Brain microvascular endothelial cell (primary cell): ENCODE data around the gene ACKR4.
A peak's percentile ranks its signal among the peaks of the same experiment; 100 is the strongest.

ENCODE experiments used
- DNase-seq: peaks from one replicate; pipeline ENCODE4 v3.0.0-alpha.2; 2020
- H3K27ac ChIP-seq: fragments of 250-450 bp; sonication (Bioruptor Pico); 2 replicates; pipeline ENCODE4 v1.5.1; 2020; ENCODE audit warnings: mild to moderate bottlenecking, moderate library complexity
- H3K27me3 ChIP-seq: fragments of 250-450 bp; sonication (Bioruptor Pico); replicated peaks from 2 replicates; pipeline ENCODE4 v1.5.1; 2020; ENCODE audit warnings: mild to moderate bottlenecking
- H3K36me3 ChIP-seq: fragments of 250-450 bp; sonication (Bioruptor Pico); replicated peaks from 2 replicates; pipeline ENCODE4 v1.5.1; 2020; ENCODE audit warnings: mild to moderate bottlenecking
- H3K4me3 ChIP-seq: 2 replicates; pipeline ENCODE4 v1.5.1; 2011; ENCODE audit warnings: low read depth, mild to moderate bottlenecking, control low read depth, low read length, moderate library complexity
- CTCF ChIP-seq: IDR thresholded peaks from 2 replicates; pipeline ENCODE4 v1.5.1; 2011; ENCODE audit warnings: low read depth, mild to moderate bottlenecking, moderate library complexity, low read length, control low read depth, inconsistent platforms; ENCODE audit errors: missing control alignments
- in situ Hi-C: cut with HindIII; loops from 2 replicates; pipeline ENCODE4 v1.10.0; 2017; ENCODE audit warnings: low sequenced_read_pairs, low pct_ligation_motif_present

The ACKR4 gene

GRCh38 chr3:132596816-132597433, at the start of gene ACKR4:
ACKR4 (plus strand) TSS chr3:132597270; CDS start chr3:132600398, 3,128 bp downstream.
- Histone ChIP-seq H3K27ac (no peak within 1 kb of the TSS), H3K36me3 (no peaks in the 10 kb centered on the region), H3K27me3 (no peaks in the 10 kb centered on the region), H3K4me3 (no peak within 1 kb of the TSS)
- in situ Hi-C loops: no loop called here
- no peak for DNase-seq
- no peak for TF ChIP-seq CTCF

GRCh38 chr3:132549169-132549568, 47.9 kb upstream of the ACKR4 start:
- in situ Hi-C loops: loop anchor here (25.0 kb wide), 1 partner anchor 88 kb away; no protein-coding TSS in a partner anchor
- DNase-seq: no peak
- Histone ChIP-seq H3K36me3 (no peaks in the 10 kb centered on the region), H3K27me3 (no peaks in the 10 kb centered on the region), H3K4me3 (no peak overlapping the region), H3K27ac (no peak overlapping the region)
- TF ChIP-seq CTCF: no peak

GRCh38 chr3:132549890-132550578, 47.0 kb upstream of the ACKR4 start:
- DNase-seq: peak; percentile 64
- in situ Hi-C loops: loop anchor here (25.0 kb wide), 1 partner anchor 87 kb away; no protein-coding TSS in a partner anchor

GRCh38 chr3:132550579-132551305, 46.3 kb upstream of the ACKR4 start:
- Histone ChIP-seq H3K36me3 (no peaks in the 10 kb centered on the region), H3K27ac (peak overlapping the region; percentile 49), H3K27me3 (no peaks in the 10 kb centered on the region), H3K4me3 (no peak overlapping the region)
- no peak for TF ChIP-seq CTCF
- peak; percentile 24 for DNase-seq
- in situ Hi-C loops: no loop called here

More at GRCh38 chr3:132549890-132550578, 47.0 kb upstream of the ACKR4 start:
- TF ChIP-seq CTCF: no peak
- peak overlapping the region; percentile 49 for H3K27ac ChIP-seq
- no peaks in the 10 kb centered on the region for H3K36me3 ChIP-seq
- no peak overlapping the region for H3K4me3 ChIP-seq
- H3K27me3 ChIP-seq: no peaks in the 10 kb centered on the region

- no peak for TF ChIP-seq CTCF
- Histone ChIP-seq H3K36me3 (no peaks in the 10 kb centered on the region), H3K27me3 (no peaks in the 10 kb centered on the region), H3K4me3 (no peak overlapping the region), H3K27ac (no peak overlapping the region)
- in situ Hi-C loops: no loop called here
- DNase-seq: no peak
Observed at GRCh38 chr3:132553826-132554225, 43.2 kb upstream of the ACKR4 start.
